Neural cell (in vitro differentiated cells): ENCODE results near the gene MAML3. TPM values are rescaled to one million over a fixed set of nuclear protein-coding genes. Genes with fewer than 3 reads are reported as not detected.

Experiments used
- H2AFZ ChIP-seq: fragments of 200-600, 300-800 bp; sonication (generic), shearing (Covaris generic); 2 replicates; pipeline ENCODE4 v1.6.0; 2014; ENCODE audit warnings: low read depth, mild to moderate bottlenecking, antibody characterized with exemption, low read length, moderate library complexity
- H3F3A ChIP-seq: fragments of 200-600 bp; shearing (Covaris generic); 2 replicates; pipeline ENCODE4 v1.6.1; 2016; ENCODE audit warnings: mild to moderate bottlenecking, moderate library complexity, mixed read lengths, antibody characterized with exemption, low read length; ENCODE audit not compliant: insufficient read depth, poor library complexity, severe bottlenecking
- H3K27ac ChIP-seq: fragments of 200-600, 300-800 bp; sonication (generic), shearing (Covaris generic); 2 replicates; pipeline ENCODE4 v1.5.1; 2014; ENCODE audit warnings: mild to moderate bottlenecking, low read length, moderate library complexity
- H3K27me3 ChIP-seq: fragments of 300-800, 200-600 bp; sonication (generic), shearing (Covaris generic); 2 replicates; pipeline ENCODE4 v1.6.0; 2014; ENCODE audit warnings: mild to moderate bottlenecking, low read depth, low read length, moderate library complexity; ENCODE audit not compliant: insufficient read depth
- H3K36me3 ChIP-seq: fragments of 300-800, 200-600 bp; sonication (generic), shearing (Covaris generic); 2 replicates; pipeline ENCODE4 v1.5.1; 2014; ENCODE audit warnings: mild to moderate bottlenecking, antibody characterized with exemption, low read length, moderate library complexity; ENCODE audit not compliant: insufficient read depth
- H3K4me2 ChIP-seq: fragments of 300-800, 200-600 bp; sonication (generic), shearing (Covaris generic); 2 replicates; pipeline ENCODE4 v1.6.0; 2014; ENCODE audit warnings: mild to moderate bottlenecking, low read length
- H3K4me3 ChIP-seq: fragments of 300-800, 200-600 bp; sonication (generic), shearing (Covaris generic); 2 replicates; pipeline ENCODE4 v1.5.1; 2014; ENCODE audit warnings: mild to moderate bottlenecking, low read length, moderate library complexity
- H3K79me2 ChIP-seq: fragments of 200-600 bp; shearing (Covaris generic); replicated peaks from 2 replicates; pipeline ENCODE4 v1.6.0; 2014; ENCODE audit warnings: mild to moderate bottlenecking, low read length, moderate library complexity; ENCODE audit not compliant: insufficient read depth
- H3K9ac ChIP-seq: fragments of 300-800, 200-600 bp; sonication (generic), shearing (Covaris generic); 2 replicates; pipeline ENCODE4 v1.6.1; 2016; ENCODE audit warnings: mild to moderate bottlenecking, low read length, mixed read lengths
- H3K9me2 ChIP-seq: fragments of 200-600 bp; shearing (Covaris generic); 2 replicates; pipeline ENCODE4 v1.6.1; 2016; ENCODE audit warnings: mild to moderate bottlenecking, low read length, mixed read lengths; ENCODE audit not compliant: insufficient read depth
- H3K9me3 ChIP-seq: fragments of 200-600, 300-800 bp; sonication (generic), shearing (Covaris generic); 2 replicates; pipeline ENCODE4 v1.6.1; 2016; ENCODE audit warnings: mild to moderate bottlenecking, mixed run types, low read length, moderate library complexity, mixed read lengths
- H4K20me1 ChIP-seq: fragments of 200-600 bp; shearing (Covaris generic); 2 replicates; pipeline ENCODE4 v1.6.1; 2016; ENCODE audit warnings: mild to moderate bottlenecking, mixed run types; ENCODE audit not compliant: insufficient read depth
- CTCF ChIP-seq: fragments of 450-650 bp; IDR thresholded peaks from 2 replicates; pipeline ENCODE4 v1.5.1; 2014; ENCODE audit warnings: antibody characterized with exemption, mild to moderate bottlenecking, moderate library complexity; ENCODE audit not compliant: poor library complexity, severe bottlenecking
- EP300 ChIP-seq: fragments of 450-650 bp; conservative IDR thresholded peaks from 2 replicates; pipeline ENCODE4 v1.6.1; 2014; ENCODE audit warnings: antibody characterized with exemption, mild to moderate bottlenecking, moderate library complexity; ENCODE audit not compliant: poor library complexity, severe bottlenecking
- EZH2 ChIP-seq: fragments of 200-600, 300-800 bp; shearing (Covaris generic), sonication (generic); IDR thresholded peaks from 2 replicates; pipeline ENCODE4 v1.6.1; 2014; ENCODE audit warnings: antibody characterized with exemption, low read length, borderline replicate concordance, mild to moderate bottlenecking; ENCODE audit not compliant: insufficient read depth, poor library complexity, severe bottlenecking
- MXI1 ChIP-seq: fragments of 450-650 bp; conservative IDR thresholded peaks from 2 replicates; pipeline ENCODE4 v1.6.1; 2014; ENCODE audit warnings: antibody characterized with exemption, mild to moderate bottlenecking; ENCODE audit not compliant: poor library complexity, severe bottlenecking
- POLR2AphosphoS5 ChIP-seq: IDR thresholded peaks from 2 replicates; pipeline ENCODE4 v1.6.1; 2012
- RAD21 ChIP-seq: fragments of 450-650 bp; conservative IDR thresholded peaks from 2 replicates; pipeline ENCODE4 v1.6.1; 2014; ENCODE audit warnings: antibody characterized with exemption, mild to moderate bottlenecking, moderate library complexity
- REST ChIP-seq: IDR thresholded peaks from 2 replicates; pipeline ENCODE4 v1.6.1; 2012; ENCODE audit warnings: borderline replicate concordance
- SMC3 ChIP-seq: fragments of 450-650 bp; conservative IDR thresholded peaks from 2 replicates; pipeline ENCODE4 v1.6.1; 2014; ENCODE audit warnings: antibody characterized with exemption, mild to moderate bottlenecking, moderate library complexity; ENCODE audit not compliant: poor library complexity
- TAF1 ChIP-seq: IDR thresholded peaks from 2 replicates; pipeline ENCODE4 v1.6.1; 2012; ENCODE audit warnings: low read depth
- polyA plus RNA-seq: library from polyadenylated mRNA; depleted of rRNA; stranded (reverse); fragments of >200 nt; gene quantifications from 2 replicates; pipeline ENCODE4 v1.2.3, GENCODE V29; 2014

MAML3 gene
- polyA plus RNA-seq, 1 donor from 2014 or later, result 10.2 TPM

GRCh38 chr4:140080883-140081282 lies 73.1 kb downstream of the MAML3 start:
- Histone ChIP-seq H3K4me3 (no peak overlapping the region), H3K9ac (no peak overlapping the region), H3K36me3 (no peaks in the 10 kb centered on the region), H3K27ac (no peak overlapping the region), H3F3A (no peaks in the 10 kb centered on the region), H2AFZ (no peak overlapping the region), H3K9me2 (no peaks in the 10 kb centered on the region), H3K79me2 (peaks cover 14% of the 10 kb centered on the region), H4K20me1 (no peaks in the 10 kb centered on the region), H3K4me2 (no peak overlapping the region), H3K9me3 (no peaks in the 10 kb centered on the region), H3K27me3 (no peaks in the 10 kb centered on the region)
- TF ChIP-seq POLR2AphosphoS5, result no peak
- no peak for TF ChIP-seq CTCF
- TF ChIP-seq EZH2, result no peak
- TF ChIP-seq REST, result no peak
- no peak for TF ChIP-seq RAD21
- TF ChIP-seq TAF1, result no peak
- TF ChIP-seq EP300, result no peak
- no peak for TF ChIP-seq SMC3
- no peak for TF ChIP-seq MXI1

GRCh38 chr4:140078366-140078765 lies 75.6 kb downstream of the MAML3 start:
- H3K9ac ChIP-seq, result no peak overlapping the region
- H3K9me3 ChIP-seq, result no peaks in the 10 kb centered on the region
- no peaks in the 10 kb centered on the region for H4K20me1 ChIP-seq
- H3K79me2 ChIP-seq, result peaks cover 16% of the 10 kb centered on the region
- no peaks in the 10 kb centered on the region for H3K9me2 ChIP-seq
- TF ChIP-seq EP300, result no peak
- TF ChIP-seq EZH2, result no peak
- TF ChIP-seq MXI1, result no peak
- TF ChIP-seq RAD21, result no peak
- TF ChIP-seq REST, result no peak
- TF ChIP-seq SMC3, result no peak
- TF ChIP-seq TAF1, result no peak
- TF ChIP-seq POLR2AphosphoS5, result no peak
- TF ChIP-seq CTCF, result no peak
- H3F3A ChIP-seq, result no peaks in the 10 kb centered on the region
- H3K27me3 ChIP-seq, result no peaks in the 10 kb centered on the region
- no peak overlapping the region for H3K4me2 ChIP-seq
- no peak overlapping the region for H2AFZ ChIP-seq
- no peak overlapping the region for H3K27ac ChIP-seq
- H3K36me3 ChIP-seq, result no peaks in the 10 kb centered on the region
- H3K4me3 ChIP-seq, result peak overlapping the region; percentile 21
